NCI-H2029 (cell line): Measurements from ENCODE around the gene FYB1.
"Not testable (repeated sequence)": the region's sequence is repeated elsewhere in the genome, so short reads cannot be mapped to it uniquely, and the experiment has no call there.

Experiments
- DNase-seq: peaks from one replicate; lab custom pipeline; 2025; lab: John Stamatoyannopoulos, UW

Gene FYB1

DNA sequence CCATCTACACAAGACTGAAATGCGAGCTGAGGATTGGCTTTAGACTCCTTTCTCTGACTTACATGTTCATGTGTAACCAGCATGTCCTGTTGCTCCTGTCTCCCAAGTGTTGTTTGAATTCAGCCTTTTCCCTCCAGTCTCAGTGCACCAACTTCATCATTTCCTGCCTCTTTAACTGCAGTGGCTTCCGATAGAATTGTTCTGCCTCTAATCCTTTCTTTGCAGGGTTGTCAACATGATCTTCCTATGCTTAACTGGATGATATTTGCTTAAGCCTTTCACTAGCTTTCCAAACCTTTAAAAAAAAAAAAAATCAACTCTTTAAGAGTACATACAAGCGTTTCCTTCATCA is 6.7 kb upstream of the FYB1 start:
- DNase-seq: no peak

DNA sequence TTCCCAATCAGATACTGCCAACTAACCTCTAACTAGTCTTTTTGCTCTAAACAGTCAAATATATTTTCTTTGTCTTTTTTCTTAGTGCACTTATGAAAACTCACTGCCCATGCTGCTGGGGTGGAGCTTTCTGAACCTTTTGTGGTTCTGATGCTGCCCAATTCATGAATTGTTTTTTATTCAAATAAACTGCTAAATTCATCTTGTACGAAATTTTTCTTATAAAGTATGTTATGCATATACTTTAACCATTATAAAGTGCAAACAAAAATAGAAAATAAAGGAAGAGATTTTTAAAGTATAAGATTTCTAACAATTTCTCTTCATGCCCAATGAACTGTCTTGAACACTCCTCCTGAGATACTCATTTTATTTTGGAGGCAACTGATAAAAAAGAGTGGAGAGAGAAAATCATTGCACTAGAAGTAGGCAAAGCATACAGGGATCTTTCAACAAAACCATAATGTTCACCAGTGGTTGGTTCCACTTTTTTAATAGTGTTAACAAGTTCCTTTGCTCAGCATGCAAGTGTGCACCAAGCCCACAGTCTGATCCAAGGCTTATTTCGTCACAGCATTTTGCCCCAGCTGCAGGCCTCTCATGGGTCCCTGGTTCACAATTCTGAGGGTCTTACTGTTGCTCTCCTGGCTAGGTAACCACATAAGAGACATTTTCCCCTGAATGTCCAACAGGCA is 6.2 kb upstream of the FYB1 start:
- DNase-seq: no peak

DNA sequence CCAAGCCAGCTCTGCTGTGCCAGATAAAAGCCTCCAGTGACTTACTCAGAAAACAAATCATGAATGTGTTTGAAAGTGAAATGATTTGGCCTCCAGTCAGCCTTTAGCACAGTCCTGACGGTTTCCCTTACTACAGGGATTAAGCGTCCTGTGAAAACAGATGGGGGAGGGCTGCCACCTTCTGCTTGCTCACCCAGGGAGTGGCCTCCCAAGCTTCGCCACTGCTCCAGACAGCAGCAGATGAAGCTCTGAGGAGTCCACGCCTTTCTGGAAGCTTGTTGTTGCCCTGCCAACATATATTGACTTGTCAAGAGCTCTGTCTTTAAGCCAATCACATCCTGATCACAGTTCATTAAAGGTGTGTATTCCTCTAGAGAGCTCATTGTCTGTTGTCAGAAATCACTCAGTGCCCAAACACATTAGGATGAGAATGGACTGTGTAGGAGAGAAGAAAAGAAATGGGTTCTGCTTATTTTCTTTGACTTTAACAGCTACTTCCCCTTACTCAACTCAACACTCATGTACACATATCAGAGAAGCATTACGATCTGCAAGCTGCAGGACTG is 4.9 kb upstream of the FYB1 start:
- no peak for DNase-seq

DNA sequence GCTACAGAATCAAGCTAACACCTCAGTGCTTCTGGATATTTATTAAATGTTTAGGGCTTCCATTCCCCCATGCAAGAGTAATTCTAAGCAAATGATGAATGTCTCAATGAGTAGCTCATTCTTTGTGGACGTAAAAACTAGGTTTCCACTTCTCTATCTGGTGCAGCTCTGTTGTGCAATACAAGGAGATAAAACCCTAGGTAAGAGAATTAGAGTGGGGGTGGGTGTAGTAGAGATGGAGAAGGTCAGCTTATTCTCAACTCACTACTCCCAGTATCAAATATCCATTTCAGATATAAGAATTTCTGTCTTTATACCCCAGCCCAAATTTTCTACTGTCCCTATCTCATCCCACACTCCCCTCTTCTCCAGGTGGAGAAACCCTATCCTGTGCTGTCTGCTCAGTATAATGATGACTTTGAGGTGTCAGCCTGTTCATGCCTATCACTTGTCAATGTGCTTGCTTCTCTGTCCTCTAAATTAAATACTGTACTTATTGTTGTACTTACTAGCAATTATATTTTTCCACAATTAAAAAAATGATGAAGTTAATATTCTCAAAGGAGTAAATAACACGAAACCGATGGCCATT is 4.3 kb upstream of the FYB1 start:
- DNase-seq: no peak

DNA sequence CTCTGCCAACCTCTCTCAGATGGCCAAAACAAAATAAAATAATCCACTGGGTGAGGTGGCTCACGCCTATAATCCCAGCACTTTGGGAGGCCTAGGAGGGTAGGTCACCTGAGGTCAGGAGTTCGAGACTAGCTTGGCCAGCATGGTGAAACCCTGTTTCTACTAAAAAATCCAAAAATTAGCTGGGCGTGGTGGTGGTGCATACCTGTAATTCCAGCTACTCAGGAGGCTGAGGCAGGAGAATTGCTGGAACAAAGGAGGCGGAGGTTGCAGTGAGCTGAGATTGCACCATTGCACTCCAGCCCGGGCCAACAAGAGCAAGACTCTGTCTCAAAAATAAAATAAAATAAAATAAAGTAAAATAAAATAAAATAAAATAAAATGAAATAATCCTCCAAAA is 2.3 kb upstream of the FYB1 start:
- not testable (repeated sequence) for DNase-seq

DNA sequence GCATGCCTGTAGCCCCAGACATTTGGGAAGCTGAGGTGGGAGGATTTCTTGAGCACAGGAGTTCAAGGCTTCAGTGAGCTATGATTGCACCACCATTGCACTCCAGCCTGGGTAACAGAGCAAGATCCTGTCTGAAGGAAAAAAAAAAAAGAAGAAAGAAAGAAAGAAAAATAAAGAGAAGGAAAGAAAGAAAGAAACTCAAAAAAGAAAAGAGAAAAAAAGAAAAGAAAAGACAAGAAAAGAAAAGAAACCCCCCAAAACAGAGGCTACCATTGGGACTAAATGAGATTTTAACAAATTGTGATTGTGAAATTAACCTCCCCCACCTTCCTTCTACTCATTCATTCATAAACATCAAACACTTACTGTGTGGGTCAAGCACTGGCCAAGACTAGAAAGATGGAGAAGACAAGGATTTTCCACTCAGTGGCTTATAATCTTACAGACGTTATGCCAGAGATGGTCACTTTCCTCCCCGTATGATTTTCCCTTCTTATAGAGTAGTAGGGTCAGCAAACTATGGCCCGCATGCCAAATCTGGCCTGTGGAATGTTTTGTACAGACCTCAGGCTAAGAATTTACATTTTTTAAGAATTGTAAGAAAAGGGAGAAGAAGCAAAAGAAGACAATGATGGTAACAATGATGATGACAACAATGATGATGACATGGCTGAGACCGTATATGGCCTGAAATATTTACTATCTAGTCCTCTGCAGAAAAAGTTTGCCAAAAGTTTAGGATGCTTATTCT is 1.1 kb upstream of the FYB1 start:
- no peak for DNase-seq

DNA sequence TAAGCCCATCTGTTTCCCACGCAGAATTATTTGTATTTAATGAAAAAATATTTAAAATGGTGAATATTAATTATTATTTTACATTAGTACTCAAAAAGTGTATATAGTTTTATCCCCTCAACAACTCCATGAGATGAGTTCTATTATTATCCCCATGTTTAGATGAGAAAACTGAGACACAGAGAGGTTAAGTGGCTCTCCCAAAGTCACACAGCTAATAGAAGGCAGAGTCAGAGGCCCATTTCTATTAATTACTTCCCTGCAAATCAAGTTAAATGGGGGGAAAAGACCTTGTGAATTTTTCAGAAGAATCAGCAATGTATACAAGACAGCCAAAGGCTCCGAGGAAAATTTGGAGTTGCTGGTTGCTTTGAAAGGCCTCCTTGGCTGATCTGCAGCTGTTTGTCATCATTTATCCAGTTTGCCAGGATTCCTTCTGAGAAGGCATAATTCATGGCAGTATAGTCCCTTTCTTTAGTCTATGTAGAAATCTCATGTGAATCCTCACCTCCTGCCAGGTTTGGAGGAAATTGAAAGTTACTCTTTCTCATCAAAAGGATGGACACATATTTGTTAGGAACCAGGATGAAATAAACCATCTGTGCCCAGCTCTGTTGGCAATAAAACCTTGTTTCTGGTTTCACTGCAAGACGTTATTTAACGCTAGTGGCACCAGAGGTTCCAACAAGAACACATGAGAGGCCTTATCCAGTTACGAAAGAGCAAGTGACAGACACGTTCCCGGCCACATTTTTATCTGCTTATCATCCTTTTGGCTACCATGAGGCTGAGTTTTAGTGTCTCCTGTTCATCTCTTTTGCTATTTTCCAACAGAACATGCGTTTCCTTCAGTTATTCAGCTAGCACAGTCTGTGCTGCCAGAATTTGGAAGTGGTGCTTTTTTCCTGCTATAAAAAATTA is 621 bp downstream of the FYB1 start:
- DNase-seq: no peak

DNA sequence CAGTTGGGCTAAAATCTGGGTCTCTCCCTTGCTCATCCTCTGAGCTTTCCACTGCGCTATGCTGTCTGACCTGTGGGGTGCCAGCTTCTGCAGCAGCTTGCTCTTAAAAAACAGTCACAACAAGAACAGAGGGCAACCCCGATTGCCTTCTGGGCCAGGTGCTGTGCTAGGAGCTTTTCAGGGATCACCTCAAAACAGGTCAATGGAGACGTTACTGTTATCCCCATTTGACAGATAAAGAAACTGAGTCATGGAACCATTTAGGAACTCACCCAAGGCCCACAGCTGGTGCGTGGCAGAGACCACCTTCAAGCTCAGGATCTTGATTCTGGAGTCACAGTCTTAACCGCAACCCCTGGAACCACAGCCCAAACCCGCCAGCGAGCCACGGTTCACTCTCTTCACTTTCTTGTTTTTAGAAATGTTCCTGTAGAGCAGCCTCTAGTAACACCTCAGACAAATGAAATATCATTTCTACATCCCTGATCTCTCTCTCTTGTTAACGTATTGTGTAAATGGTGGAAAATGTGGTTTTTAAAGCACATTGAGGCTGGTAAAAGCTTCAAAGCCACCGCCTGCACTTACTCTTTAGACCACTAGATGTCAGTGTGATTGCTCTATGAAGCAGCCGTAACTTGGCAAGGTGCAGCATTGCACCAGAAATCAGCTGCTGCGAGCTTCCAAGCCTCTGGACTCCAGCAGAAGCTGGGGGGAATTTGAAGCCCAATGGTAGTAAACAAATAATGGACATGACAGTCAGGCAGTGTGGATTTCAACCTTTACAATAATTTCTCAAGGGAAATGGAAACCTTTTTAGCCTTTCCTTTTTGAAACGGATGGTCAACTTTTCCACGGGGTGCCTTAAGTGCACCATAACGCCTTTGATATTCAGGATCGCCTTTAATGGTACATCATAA is 1.7 kb downstream of the FYB1 start:
- DNase-seq: peak; percentile 54

DNA sequence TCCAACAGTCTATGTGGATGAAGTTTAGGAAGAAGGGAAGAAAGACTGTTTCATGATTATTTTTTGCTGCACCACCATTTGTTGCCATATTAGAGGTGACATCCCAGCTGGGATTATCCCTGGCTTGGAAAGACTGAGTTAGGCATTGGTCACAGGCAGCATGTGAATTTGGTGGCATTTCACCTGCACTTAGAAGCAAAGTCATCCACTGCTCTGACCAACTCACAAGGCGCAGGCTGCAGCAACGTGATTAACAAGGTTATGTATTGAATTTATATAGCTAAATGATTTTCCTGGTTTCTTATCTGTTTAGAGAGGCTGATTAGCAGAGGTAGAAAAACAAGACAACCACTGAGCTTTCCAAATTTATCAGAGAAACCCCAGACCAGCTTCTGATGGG is 2.7 kb downstream of the FYB1 start:
- no peak for DNase-seq

DNA sequence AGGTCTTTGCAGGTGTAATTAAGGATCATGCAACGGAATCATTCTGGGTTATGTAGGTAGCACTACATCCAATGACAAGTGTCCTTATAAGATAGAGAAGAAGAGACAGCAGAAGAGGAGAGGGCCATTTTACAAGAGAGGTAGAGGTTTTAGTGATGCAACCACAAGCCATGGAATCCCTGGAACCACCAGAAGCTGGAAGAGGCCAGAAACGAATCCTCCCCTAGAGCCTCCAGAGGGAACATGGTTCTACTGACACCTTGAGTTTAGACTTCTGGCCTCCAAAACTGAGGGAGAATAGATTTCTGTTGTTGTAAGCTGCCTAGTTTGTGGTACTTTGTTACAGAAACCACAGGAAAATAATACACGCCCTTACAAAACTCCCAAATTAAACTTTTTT is 3.5 kb downstream of the FYB1 start:
- DNase-seq: no peak

DNA sequence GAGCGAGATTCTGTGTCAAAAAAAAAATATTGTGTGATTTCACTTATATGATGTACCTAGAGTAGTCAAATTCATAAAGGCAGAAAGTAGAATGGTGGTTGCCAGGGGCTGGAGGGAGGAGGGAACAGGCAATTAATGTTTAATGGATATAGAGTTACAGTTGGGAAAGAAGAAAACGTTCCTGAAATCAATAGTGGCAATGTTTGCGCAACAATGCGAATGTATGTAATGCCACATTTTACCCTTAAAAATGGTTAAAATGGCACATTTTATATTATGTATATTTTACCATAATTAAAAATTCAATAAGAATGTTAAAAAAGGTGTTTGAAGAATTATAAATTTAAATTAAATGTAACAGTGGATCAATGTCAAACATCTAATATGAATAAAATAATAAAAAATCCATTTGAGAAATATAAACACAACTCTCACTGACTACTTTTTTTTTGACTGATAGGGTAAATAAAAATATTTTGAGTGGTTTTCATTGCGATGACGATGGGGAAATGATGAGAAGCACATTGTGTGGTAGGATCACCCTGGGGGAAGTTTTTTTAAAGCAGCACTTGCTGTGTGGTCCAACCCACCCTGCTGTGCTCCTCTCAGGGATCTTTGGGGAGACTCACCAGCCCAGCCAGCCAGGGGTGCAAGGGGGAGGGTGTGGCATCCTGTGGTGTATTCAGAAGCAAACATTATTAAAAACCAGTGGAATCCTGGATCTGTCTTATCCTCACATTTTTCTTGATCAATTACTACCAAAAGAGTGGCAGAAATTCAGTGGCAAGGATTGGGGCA is 4.3 kb downstream of the FYB1 start:
- DNase-seq: no peak

DNA sequence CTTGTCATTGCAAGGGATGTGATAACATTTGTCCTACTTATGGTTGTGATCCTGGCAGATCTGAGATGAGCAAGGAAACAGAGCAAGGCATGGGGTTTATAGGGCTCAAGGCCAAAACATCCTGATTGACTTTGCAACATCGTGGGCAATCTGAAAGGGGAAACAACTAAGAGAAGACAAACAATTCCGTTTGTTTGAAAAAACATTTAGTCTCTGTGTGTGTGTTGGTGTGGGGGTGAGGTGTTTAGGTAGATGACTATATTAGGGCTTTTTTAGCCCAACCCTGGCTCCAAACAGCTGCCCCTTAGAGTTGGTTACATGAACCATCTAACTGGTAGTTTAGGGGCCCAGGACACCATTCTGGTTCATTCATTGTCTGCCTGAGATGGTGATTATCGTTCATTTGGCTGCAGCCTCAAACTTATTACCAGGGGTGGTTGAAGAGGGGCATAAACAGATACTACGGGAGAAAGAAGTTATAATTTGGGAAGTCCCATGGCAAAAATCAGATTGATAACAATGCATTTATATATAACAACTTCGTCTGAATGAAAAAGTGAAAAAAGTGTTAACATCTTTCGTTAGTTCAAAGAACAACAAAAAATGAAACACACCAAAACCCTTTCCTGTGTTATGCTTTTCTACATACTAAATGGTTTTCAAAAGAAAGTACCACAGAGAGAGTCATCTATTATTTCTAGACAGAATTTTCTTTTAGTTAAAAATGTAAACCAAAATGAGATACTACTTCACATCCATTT is 5.7 kb downstream of the FYB1 start:
- DNase-seq: no peak

DNA sequence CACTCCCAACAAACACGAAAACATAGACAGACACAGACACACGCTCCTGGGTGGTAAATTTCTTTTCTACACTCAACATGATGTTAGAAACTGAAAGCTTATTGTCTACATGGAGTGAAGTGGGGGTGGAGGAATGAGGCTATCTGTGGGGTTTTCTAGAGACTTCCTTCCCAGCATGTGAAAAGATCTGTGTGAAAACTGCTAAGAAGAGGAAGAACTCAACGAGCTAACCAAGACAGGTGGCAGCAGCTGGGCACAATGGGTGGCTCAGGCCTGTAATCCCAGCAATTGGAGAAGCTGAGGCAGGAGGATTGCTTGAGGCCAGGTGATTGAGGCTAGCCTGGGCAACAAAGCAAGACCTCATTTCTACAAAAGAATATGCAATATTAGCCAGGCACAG is 7.6 kb downstream of the FYB1 start:
- no peak for DNase-seq

DNA sequence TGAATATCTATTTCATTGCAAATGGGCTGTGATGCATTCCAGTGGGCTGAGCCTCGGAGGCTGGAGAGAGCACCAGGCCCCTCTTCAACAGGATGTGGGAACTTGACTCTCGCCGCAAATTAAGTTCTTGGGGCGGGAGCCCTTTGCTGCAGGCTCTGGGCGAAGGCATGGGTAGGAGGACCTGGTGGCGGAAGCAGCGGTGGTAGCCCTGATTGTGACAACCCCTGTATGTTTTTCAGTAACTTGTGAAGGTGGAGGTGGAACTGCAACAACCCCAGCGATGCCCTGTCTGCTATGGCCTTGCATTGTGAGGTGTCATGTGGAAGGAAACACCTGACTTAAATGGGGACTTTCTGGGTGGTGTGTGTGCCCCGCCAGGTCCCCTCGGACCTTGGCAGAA is 9.4 kb downstream of the FYB1 start:
- no peak for DNase-seq

DNA sequence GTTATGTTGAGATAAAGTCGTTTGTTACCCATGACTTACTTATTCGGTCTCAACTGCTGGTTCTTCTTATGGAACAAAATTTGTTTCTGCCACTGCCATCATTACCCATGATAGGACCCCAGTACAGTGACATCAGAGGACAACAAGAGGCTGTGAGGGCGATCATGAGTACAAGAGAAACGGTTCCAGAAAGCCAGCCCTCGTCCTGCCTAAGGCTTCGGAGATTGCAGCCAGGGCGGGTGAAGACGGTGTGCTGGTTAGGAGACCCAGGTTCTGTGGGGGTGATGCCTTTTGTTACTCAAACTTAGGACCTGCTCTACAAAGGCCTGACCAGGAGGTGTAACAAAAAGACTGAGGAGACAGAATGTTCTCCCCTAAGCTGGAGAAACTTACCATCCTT is 10.9 kb downstream of the FYB1 start:
- no peak for DNase-seq

DNA sequence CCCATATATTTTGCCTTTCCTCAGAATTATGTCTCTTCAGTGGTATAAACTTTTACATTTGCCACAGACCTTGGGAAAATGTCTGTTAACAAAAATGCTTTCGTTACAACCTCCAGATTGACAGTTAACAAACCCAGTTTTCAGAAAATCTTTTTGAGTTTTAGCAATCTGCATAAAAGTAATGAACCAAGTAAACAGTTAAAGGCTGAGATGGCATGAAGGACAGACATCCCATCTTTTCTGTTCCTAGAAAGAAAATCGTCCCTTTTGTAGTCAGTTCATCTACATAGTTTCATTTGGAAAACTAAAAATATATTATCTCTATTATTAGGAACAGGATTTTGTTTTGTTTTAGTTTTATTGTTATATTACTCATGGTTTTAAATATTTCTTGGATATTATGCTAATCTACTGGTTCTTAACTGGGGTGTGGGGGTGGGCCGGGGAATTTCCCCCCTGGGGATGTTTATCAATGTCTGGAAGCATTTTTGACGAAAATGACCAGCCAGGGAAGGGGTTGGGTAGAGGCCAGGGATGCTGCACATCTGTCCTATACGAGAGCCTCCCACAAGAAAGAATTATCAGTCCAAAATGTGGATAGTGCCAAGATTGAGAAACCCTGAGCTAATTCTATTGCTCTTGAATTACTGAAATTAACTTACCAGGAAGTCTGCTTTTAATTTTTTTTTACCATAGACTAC is 11.9 kb downstream of the FYB1 start:
- no peak for DNase-seq

DNA sequence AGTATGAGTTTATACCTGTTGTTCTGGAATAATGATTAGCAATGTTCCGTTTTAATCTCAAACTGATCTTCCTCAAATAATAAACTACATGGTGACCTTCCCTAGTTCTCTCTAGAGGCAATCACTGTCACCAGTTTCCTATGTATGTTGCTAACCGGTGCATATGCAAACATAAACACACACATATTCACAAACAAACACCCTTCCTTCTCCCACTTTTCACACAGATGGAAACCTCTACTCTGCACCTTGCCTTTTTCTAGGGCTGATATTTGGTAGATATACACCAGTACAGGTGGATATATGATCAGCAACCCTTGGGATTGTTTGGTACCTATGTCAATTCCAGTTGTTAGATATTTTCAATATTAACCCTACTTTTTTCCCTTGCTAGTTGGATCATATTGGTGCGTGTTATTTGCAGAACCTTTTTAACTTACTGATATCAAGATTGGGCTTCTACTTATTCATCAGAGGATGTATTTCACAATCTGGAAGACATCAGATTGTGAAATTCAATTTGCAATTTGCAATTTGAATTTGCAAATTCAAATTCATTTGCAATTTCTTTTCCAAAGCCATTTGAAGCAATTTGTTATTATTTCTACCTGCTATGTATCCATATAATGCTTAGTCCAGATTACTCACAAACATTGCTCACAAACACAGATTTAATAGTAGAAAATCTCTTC is 12.6 kb downstream of the FYB1 start:
- no peak for DNase-seq

DNA sequence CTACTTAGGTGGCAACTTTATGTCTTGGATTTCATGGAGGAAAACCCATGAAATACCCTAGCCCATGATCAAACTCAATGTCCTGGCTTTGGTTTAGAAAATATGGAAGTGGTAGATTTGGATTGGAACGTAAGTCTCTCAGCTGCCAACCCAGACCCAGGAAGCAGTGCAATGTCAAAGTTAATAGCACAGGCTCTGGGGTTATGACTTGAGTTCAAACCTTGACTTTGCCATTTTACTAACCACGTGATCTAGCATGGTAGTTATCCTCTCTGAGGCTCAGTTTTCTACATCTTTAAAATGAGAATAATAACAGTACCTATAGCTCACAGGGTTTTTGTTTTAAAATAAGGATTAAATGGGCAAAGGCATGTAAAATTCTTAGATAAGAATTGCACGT is 13.8 kb downstream of the FYB1 start:
- DNase-seq: no peak
